ENCODE results near the gene SURF1. TPM values are rescaled to one million over a fixed set of nuclear protein-coding genes. Genes with fewer than 3 reads are reported as not detected.

SURF1 gene
- total RNA-seq, 1 donor from 2014 or later, result 31.3 TPM

- peak; percentile 51 for TF ChIP-seq CTCF (IDR thresholded peaks at IDR 0.05)
- peaks cover 32% of the 10 kb centered on the region for H3K36me3 Mint-ChIP-seq (ENCODE audit: low read depth)
- DNase-seq (ENCODE audit: low spot score), result no peak
- H3K27me3 Mint-ChIP-seq (ENCODE audit: low read depth), result no peaks in the 10 kb centered on the region
- no peaks in the 10 kb centered on the region for H3K9me3 Mint-ChIP-seq (ENCODE audit: low read depth)
- H3K4me3 Mint-ChIP-seq (ENCODE audit: unreplicated experiment), result peak within 1 kb of the TSS; percentile 98
- peak within 1 kb of the TSS; percentile 94 for H3K27ac Mint-ChIP-seq (ENCODE audit: unreplicated experiment)
- peaks cover 36% of the 10 kb centered on the region for H3K4me1 Mint-ChIP-seq (ENCODE audit: low read depth)
Measured at GRCh38 chr9:133347985-133348717, 8.1 kb downstream of the SURF1 start, which contains the start of the genes MED22 and RPL7A. MED22 (minus strand) TSS chr9:133348131; CDS start chr9:133346662, 1,469 bp downstream. RPL7A (plus strand) TSS chr9:133348218; CDS start chr9:133348244, 26 bp downstream.

GRCh38 chr9:133347515-133347984 lies 8.7 kb downstream of the SURF1 start:
- Mint-ChIP-seq H3K4me1 (ENCODE audit: low read depth) (peaks cover 36% of the 10 kb centered on the region), H3K36me3 (ENCODE audit: low read depth) (peaks cover 32% of the 10 kb centered on the region), H3K4me3 (ENCODE audit: unreplicated experiment) (peak overlapping the region; percentile 98), H3K27me3 (ENCODE audit: low read depth) (no peaks in the 10 kb centered on the region), H3K27ac (ENCODE audit: unreplicated experiment) (peak overlapping the region; percentile 94), H3K9me3 (ENCODE audit: low read depth) (no peaks in the 10 kb centered on the region)
- no peak for DNase-seq (ENCODE audit: low spot score)
- TF ChIP-seq CTCF (IDR thresholded peaks at IDR 0.05), result no peak

GRCh38 chr9:133346021-133346785 lies 10.1 kb downstream of the SURF1 start:
- peaks cover 27% of the 10 kb centered on the region for H3K36me3 Mint-ChIP-seq (ENCODE audit: low read depth)
- no peaks in the 10 kb centered on the region for H3K27me3 Mint-ChIP-seq (ENCODE audit: low read depth)
- DNase-seq (ENCODE audit: low spot score), result no peak
- TF ChIP-seq CTCF (IDR thresholded peaks at IDR 0.05), result no peak
- peak overlapping the region; percentile 94 for H3K27ac Mint-ChIP-seq (ENCODE audit: unreplicated experiment)
- H3K4me3 Mint-ChIP-seq (ENCODE audit: unreplicated experiment), result peak overlapping the region; percentile 98
- H3K4me1 Mint-ChIP-seq (ENCODE audit: low read depth), result peaks cover 33% of the 10 kb centered on the region
- H3K9me3 Mint-ChIP-seq (ENCODE audit: low read depth), result no peaks in the 10 kb centered on the region

- TF ChIP-seq CTCF (IDR thresholded peaks at IDR 0.05), result no peak
- H3K4me3 Mint-ChIP-seq (ENCODE audit: unreplicated experiment), result no peak overlapping the region
- no peaks in the 10 kb centered on the region for H3K9me3 Mint-ChIP-seq (ENCODE audit: low read depth)
- no peak overlapping the region for H3K27ac Mint-ChIP-seq (ENCODE audit: unreplicated experiment)
- peaks cover 31% of the 10 kb centered on the region for H3K4me1 Mint-ChIP-seq (ENCODE audit: low read depth)
- DNase-seq (ENCODE audit: low spot score), result no peak
- H3K27me3 Mint-ChIP-seq (ENCODE audit: low read depth), result no peaks in the 10 kb centered on the region
- H3K36me3 Mint-ChIP-seq (ENCODE audit: low read depth), result peaks cover 25% of the 10 kb centered on the region
Measured at GRCh38 chr9:133345596-133345995, 10.7 kb downstream of the SURF1 start.

- Mint-ChIP-seq H3K4me1 (ENCODE audit: low read depth) (peaks cover 28% of the 10 kb centered on the region), H3K4me3 (ENCODE audit: unreplicated experiment) (no peak overlapping the region), H3K9me3 (ENCODE audit: low read depth) (no peaks in the 10 kb centered on the region), H3K27me3 (ENCODE audit: low read depth) (no peaks in the 10 kb centered on the region), H3K36me3 (ENCODE audit: low read depth) (peaks cover 23% of the 10 kb centered on the region), H3K27ac (ENCODE audit: unreplicated experiment) (no peak overlapping the region)
- TF ChIP-seq CTCF (IDR thresholded peaks at IDR 0.05), result no peak
- DNase-seq (ENCODE audit: low spot score), result no peak
Measured at GRCh38 chr9:133344979-133345378, 11.3 kb downstream of the SURF1 start.

Data from chondrocyte (in vitro differentiated cells).